GM13977 (cell line): Measurements from ENCODE around the gene GNG7.

Experiments used
- DNase-seq: peaks from one replicate; pipeline ENCODE4 v3.0.0; 2012; ENCODE audit warnings: low spot score
- in situ Hi-C: fragments of 300-500 bp; cut with MboI; formaldehyde crosslinking; loops from one replicate; pipeline ENCODE4 v1.12.0; 2022; ENCODE audit warnings: low sequenced_read_pairs, low pct_unique_long_range_greater_than_20kb, mixed read lengths, inconsistent platforms; ENCODE audit not compliant: unreplicated experiment
- TF ChIP-seq, protein P1 (sequence below): IDR thresholded peaks from 2 replicates; pipeline ENCODE4 v1.5.1; 2012; ENCODE audit warnings: mild to moderate bottlenecking, control low read depth; ENCODE audit not compliant: insufficient read depth; ENCODE audit errors: extremely low read depth, missing control alignments

Gene GNG7

DNA sequence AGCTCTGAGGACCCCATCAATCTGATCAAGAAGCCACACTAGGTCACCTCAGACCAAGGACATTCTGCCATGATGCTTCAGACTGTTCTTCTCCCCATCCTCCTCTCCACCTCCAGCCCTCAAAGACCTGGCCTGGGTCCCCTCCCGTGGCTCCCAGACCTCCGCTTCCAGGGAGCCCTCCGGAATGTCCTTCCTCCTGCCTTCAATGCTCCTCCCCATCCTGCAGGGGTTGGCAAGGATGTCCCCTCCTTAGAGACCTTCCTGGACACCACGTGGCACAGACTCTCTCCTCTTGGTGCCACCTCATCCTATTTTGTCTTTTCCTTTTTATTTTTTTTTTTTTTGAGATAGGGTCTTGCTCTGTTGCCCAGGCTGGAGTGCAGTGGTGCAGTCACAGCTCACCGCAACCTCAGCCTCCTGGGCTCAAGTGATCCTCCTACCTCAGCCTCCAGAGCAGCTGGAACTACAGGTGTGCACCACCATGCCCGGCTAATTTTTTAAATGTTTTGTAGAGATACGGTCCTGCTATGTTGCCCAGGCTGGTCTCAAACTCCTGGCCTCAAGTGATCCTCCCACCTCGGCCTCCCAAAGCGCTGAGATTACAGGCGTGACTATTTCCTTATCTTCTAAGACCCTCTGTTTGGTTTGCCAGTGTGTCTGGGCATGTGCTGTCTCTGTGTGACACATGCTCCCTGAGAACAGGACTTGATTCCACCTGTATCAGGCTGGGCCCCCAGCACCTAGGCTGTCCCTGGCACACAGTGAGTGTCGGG lies 84.9 kb downstream of the GNG7 start:
- TF ChIP-seq, protein P1, sequence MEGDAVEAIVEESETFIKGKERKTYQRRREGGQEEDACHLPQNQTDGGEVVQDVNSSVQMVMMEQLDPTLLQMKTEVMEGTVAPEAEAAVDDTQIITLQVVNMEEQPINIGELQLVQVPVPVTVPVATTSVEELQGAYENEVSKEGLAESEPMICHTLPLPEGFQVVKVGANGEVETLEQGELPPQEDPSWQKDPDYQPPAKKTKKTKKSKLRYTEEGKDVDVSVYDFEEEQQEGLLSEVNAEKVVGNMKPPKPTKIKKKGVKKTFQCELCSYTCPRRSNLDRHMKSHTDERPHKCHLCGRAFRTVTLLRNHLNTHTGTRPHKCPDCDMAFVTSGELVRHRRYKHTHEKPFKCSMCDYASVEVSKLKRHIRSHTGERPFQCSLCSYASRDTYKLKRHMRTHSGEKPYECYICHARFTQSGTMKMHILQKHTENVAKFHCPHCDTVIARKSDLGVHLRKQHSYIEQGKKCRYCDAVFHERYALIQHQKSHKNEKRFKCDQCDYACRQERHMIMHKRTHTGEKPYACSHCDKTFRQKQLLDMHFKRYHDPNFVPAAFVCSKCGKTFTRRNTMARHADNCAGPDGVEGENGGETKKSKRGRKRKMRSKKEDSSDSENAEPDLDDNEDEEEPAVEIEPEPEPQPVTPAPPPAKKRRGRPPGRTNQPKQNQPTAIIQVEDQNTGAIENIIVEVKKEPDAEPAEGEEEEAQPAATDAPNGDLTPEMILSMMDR: no peak
- in situ Hi-C loops: loop anchor here (25.0 kb wide), 1 partner anchor 355 kb away; the partner anchor contains the start of gene JSRP1
- no peak for DNase-seq

DNA sequence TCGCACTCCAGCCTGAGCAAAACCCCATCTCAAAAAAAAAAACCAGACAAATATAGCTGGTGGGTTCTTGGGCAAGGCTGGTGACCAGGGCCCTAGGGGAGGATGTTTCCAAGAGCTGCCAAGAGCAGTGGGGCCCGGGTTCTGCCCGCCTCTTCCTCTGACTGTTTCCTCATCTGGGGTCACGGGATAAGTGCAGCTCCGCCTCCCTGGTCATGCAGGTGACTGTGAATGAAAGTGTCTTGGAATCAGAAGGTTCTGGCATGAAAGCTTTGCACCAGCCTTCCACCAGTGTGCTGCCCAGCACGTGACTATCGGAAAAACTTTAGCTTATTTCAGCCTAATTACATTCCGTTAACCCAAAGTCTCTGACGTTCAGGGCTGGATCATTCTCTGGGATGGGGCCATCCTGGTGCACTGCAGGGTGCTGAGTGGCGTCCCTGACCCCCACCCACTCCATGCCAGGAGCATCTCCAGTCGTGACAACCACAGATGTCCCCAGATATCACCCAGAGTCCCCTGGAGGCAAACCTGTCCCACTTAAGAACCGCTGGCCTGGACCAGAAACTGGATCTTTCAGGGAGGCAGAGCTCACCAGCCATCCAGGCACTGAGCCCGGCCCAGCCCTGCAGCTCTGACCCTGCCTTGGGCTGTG lies 85.6 kb downstream of the GNG7 start:
- in situ Hi-C loops: loop anchor here (25.0 kb wide), 1 partner anchor 355 kb away; the partner anchor contains the start of gene JSRP1
- DNase-seq: no peak
- TF ChIP-seq, protein P1: no peak

DNA sequence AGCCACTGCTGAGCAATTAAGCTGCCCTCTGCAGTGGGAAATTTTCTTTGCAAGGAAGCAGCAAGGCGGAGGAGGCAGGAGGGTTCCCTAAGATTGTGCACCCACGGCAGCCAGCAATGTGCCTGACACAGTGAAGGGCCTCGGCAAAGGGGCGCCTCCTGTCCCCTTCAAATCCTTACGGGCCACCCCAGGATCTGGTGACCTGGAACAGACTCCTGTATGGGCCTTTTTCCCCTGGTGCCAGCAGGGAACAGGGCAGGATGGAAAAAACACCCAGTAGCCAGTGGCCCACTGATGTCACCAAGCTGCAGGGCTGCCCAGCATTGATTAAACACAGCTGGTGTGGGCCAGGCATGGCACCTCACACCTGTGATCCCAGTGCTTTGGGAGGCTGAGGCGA lies 86.7 kb downstream of the GNG7 start:
- DNase-seq: no peak
- in situ Hi-C loops: loop anchor here (25.0 kb wide), 1 partner anchor 353 kb away; the partner anchor contains the start of gene JSRP1
- TF ChIP-seq, protein P1: no peak

DNA sequence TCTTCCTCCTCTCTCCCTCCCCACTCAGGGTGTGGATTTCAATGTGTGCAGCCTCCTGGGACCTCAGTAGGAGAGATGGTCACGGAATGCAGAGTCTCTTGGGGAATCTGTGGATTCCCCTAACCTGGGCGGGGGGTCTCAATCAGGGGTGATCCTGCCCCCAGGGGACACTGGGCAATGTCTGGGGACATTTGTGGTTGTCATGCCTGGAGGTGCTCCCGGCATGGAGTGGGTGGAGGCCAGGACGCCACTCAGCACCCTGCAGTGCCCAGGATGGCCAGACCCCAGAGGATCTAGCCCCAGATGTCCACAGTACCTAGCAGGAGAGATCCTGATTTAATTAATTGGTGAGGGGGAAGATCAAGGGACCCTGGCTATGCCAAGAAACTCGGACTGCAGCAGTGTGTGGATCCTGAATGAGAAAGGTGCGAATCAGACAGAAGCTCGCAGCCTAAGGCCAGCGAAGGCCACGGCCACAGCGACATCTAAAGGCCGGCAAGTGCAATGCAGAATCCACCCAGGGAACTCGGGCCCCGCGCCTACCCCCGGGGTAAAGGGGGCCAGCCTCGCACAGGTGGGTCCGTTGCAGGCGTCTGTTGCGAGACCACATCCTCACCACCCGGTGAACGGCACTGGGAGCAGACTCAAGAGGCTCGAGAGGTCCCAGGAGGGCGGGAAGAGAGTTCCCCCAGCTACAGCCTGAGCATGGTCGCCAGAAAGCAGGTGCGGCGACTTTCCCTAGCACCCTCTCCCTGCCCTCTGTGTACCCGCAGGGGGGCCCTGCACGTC lies 88.8 kb downstream of the GNG7 start:
- TF ChIP-seq, protein P1: peak; percentile 89
- DNase-seq: peak; percentile 60
- in situ Hi-C loops: loop anchor here (5.0 to 25.0 kb wide), 2 partner anchors 141 to 351 kb away; partner anchors contain the start of gene JSRP1

DNA sequence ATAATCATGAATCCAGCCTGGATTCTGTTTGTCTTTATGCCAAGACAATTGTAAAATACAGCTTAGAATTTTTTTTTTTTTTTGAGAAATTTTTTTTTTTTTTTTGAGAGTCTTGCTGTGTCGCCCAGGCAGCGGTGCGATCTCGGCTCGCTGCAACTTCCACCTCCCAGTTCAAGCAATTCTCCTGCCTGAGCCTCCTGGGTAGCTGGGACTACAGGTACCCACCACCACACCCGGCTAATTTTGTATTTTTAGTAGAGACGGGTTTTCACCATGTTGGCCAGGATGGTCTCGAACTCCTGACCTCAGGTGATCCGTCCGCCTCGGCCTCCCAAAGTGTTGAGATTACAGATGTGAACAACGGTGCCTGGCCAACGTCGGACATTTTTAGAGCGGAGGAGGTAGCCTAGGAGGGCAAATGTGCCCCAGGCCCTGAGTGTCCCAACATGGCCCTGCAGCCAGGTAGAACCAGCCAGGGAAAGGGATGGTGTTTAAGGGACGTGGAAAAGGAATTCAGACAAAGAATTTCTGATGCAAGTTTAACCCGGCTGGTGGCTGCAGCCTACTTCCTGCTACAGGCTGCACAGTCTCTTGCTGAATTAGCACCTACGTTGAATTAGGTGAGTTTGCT lies 89.8 kb downstream of the GNG7 start:
- TF ChIP-seq, protein P1: no peak
- in situ Hi-C loops: loop anchor here (5.0 to 25.0 kb wide), 2 partner anchors 140 to 350 kb away; partner anchors contain the start of gene JSRP1
- DNase-seq: no peak
